HG02840 (cell line): Measurements from ENCODE around the gene CYB5A.
"Not testable (repeated sequence)": the region's sequence is repeated elsewhere in the genome, so short reads cannot be mapped to it uniquely, and the experiment has no call there.

Experiments used
- ATAC-seq: cut with Tn5 transposase; IDR thresholded peaks from one replicate; pipeline ENCODE4 v1.9.1; 2021; ENCODE audit warnings: mild to moderate bottlenecking, moderate library complexity, moderate number of reproducible peaks; ENCODE audit not compliant: unreplicated experiment, low FRiP score

Gene CYB5A, protein sequence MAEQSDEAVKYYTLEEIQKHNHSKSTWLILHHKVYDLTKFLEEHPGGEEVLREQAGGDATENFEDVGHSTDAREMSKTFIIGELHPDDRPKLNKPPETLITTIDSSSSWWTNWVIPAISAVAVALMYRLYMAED

DNA sequence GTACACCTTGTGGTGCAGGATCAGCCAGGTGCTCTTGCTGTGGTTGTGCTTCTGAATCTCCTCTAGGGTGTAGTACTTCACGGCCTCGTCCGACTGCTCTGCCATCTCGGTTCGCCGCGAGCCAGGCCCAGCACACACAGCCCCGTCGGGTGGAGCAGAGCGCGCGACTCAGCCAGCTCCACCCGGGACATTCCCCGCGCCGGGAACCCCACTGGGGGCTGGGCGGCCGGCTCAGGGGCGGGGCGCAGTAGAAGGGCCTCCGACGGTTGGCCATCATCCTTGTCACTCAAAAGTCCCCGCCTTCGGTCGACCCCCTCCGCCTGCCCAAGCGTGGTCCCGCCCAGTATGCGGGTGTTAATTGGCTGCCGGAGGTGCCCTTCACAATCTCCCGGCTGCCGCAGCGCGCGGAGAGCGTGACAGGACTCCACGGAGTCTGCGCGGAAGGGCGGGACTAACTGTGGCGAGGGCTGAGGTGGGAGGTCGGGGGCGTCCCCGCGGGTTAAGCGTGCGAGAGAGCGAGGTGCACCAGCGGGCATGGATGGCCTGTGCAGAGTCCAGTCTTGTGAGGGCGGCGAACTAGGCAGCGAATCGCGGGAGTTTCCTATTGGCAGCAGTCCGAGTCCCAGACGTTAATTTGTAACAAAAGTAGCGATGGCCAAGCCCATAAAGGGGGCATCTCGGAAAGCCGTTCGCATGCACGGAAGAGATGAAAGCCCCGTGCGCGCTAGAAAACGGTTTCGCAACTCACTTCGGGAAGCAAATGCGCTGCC, at the start of gene CYB5A:
CYB5A (minus strand) TSS at position 193 of the 770 bp plus-strand sequence; CDS start at position 105, 88 bp downstream.
- peak; percentile 100 for ATAC-seq

GRCh38 chr18:74337912-74338309, 46.1 kb upstream of the CYB5A start:
- no peak for ATAC-seq

DNA sequence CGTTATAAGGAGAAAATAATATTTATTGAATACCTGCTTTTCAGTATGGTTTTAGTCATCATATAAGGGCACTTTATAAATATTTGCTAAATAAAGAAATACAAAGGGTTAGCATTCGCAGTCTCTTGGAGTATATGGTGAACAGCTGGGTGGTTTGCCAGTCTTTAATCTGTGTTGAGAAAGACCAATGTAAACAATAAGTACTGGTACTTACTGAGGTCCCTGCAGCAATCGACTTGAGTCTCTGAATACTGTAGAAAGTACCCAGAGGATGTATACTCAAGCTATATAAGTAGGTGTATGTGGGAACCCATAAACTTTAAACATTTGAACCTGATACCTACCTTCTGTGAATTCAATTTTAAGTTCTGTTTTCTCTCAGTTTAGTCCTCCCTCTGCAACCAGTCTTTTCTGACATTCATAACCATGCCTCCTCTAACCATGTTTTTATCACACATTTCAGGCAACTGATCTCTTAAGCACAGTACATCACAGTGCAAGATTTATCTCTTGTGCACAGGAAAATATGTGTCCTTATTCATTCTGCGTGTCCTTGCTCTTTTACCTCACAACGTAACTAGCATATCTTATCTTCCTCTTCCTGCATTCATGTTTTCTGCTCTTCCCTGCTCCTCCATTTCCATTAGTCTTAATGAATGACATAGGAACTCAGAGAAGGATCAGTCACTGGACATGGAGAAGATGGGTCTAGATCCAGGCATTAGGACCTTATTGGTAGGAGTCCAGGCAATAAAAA, 45.6 kb upstream of the CYB5A start:
- no peak for ATAC-seq

DNA sequence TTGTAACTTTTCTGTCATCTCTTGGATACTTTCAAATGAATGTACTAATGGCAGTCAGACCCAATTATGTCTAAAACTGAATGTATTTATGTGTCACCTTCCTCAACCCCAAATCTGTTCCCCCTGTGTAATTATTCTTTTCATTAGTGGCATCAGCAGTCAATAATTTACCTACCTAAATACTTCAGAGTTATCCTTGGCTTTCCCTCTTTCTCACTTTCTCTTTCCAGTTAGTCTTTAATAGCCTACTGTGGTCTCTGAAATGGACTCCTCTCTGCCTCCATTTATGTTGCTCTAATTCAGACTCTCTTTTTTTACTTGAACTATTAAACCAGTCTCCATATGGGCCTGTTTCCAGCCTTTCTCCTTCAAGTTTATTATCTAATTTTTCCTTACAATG, 44.9 kb upstream of the CYB5A start:
- no peak for ATAC-seq

DNA sequence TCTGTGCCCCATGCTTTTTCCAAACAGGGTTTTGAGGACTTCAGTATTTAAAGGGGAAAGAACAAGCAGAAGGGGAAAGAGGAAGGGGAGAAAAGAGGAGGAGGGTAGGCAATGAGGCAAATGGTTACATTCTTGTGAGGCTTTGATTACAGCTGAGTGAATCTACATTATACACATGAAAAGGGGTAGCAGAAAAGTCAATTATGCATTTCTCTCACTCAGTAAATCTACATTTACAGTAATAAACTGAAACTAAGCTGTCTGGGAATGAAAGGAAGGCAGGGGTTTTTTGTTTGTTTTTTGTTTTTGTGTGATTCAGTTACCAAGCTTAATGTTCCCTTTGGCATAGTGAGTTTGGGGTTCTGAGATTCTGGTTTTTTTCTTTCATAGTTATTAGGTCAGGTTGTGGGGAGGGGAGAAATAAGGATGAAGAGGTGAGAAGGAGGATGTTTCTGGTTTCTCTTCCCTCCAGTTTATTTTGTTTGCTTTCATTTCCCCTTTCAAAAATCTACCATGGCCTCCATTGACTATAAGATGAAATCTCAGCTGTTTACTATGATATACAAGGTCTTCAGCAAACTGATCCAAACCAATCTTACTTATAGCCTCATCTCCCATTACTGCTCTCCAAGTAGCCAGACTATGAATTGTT, 42.6 kb upstream of the CYB5A start:
- ATAC-seq, result no peak

DNA sequence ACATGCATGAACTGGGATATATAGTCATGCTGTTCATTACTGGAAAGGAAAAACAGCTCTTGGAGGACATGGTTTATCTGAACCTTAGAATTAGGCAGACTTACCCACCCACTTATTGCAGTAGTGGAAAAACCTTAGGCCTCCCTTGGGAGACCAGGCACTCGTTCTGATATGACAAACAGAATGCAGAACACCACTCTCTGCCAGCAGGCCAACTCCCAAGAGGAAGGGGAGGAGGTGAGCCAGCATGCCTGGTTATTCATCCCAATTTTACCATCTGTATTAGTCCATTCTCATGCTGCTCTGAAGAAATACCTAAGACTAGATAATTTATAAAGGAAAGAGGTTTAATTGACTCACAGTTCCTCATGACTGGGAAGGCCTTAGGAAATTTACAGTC, 41.3 kb upstream of the CYB5A start:
- no peak for ATAC-seq

DNA sequence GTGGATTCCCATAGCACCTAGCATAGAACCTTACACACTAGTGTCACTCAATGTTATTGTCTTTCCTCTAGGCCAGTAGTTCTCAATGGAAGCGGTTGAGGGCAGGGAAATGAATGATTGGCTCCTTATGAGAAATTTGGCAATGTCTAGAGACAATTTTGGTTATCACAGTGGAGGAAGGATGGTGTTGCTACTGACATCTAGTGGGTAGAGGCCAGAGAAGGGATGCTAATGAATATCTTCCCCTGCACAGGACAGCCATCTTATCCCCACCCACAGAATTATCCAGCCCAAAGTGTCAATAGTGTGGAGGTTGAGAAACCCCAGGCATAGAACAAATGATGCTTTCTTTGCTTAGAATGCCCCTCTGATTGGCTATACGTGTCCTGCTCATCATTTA, 39.6 kb upstream of the CYB5A start:
- no peak for ATAC-seq

DNA sequence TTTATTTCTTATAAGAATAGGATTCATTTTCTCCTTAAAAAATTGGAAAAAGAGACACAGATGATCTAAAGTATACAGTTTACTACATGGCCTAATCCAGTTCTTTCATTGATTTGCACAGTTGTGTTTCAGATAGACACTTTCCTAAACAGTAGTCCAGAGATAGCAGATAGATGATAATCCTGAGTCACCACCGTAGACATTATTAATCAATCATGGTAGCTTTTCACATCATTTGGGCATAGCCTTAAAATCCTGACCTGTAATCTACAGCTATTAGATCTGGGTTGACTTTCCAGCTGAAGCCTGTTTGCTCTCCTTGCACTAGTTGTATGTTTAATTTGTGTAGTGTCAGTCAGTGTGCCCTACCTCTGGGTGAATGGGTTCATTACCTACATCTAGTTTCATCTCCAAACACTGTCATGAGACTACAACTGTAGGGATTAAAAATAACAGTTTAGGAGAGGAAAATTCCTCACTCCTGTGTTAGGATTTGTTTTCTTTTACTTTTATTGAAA, 38.0 kb upstream of the CYB5A start:
- no peak for ATAC-seq

- ATAC-seq, result no peak
Observed at GRCh38 chr18:74328206-74328605, 36.4 kb upstream of the CYB5A start.

- not testable (repeated sequence) for ATAC-seq
Observed at GRCh38 chr18:74326791-74327190, 35.0 kb upstream of the CYB5A start.

DNA sequence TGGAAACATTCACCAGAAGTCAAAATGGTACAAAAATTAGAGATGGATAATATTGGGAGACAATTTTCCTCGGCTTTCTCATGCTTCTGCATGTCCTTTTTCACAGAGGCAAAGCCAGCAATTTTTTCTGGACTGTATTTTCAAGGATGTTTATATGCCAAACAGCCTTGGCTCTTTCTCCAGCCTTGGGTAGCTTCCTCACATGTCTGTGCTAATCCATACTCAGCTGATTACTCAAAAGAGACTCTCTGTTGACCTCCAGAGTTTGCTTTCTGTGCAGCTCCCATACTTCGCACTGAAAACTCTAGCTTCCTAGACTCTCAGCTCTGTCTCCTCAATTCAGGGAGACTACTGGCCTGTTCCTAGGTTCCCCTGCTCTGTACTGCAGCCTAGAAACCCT, 34.5 kb upstream of the CYB5A start:
- no peak for ATAC-seq

- ATAC-seq, result no peak
Observed at GRCh38 chr18:74316257-74317170, 24.8 kb upstream of the CYB5A start.

GRCh38 chr18:74315464-74316256, 23.9 kb upstream of the CYB5A start, which contains the start of gene C18orf63:
TSS of gene C18orf63 (plus strand) at chr18:74315839. CDS start at chr18:74317866, 2,027 bp downstream.
- no peak for ATAC-seq

- no peak for ATAC-seq
Observed at GRCh38 chr18:74314759-74315463, 23.1 kb upstream of the CYB5A start.

GRCh38 chr18:74311000-74311399, 19.2 kb upstream of the CYB5A start:
- ATAC-seq, result no peak

- no peak for ATAC-seq
Observed at GRCh38 chr18:74310411-74310810, 18.6 kb upstream of the CYB5A start.

GRCh38 chr18:74303936-74304335, 12.2 kb upstream of the CYB5A start:
- ATAC-seq, result no peak

- ATAC-seq, result no peak
Observed at GRCh38 chr18:74303306-74303705, 11.5 kb upstream of the CYB5A start.
